NCI-H774 (cell line): ENCODE results near the gene FAIM2.

Source experiments
- DNase-seq: peaks from one replicate; lab custom pipeline; 2025; lab: John Stamatoyannopoulos, UW

Gene FAIM2

DNA sequence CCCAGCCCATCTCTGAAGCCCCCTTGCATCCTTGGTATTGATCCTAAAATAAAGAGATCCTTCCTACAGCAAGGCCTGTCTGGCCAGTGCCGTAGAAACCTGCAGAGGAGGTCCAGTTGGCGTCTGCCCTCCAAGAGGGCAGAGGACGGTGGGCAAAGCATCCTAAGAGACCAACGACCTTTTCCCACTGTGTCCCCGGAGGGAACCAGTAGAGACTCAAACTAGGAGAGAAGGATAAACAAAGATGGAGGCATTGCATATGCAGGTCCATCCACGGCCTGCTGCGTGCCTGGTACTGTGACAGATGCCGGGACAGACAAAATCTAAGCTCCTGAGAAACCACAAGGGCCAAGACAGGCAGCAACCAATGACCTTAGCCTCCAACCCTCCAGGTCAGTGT is 79.3 kb downstream of the FAIM2 start:
- DNase-seq: no peak

DNA sequence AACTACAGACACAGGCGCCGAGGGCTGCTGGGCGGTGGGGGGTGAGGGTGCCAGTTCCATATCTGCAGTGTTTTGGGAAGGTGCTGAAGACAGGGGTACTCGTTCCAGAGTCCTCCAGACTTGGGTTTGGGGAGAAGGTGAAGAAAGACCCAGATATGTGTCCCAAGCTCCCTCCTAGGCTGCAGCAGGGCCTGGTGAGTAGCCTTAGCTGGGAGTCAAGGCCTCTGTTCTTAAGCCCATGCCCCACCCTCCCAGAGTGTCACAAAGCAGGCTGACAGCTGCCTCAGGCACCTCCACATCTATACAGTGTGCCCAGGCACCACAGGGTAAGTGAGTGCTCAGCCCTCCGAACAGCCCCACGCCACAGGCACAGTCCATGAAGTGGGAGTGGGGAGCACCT is 79.7 kb downstream of the FAIM2 start:
- no peak for DNase-seq

DNA sequence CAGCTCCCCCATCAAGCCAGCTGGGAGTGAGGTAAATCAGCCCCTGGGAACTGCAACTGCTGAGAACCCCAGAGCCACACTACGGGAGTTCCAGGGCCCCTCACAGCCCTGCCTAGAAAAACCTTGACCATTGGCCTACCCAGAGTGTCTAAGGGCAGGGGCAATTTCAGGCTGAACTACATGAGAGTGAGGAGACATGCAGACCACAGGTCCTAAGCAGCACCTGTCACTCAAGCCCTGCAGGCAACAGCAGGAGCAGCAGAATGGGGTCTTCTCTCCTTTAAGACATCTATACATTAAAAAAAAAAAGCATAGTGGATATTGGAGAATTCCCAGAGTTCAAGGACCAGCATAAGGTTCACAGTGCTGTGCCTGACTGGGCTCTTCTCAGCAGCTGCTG is 80.3 kb downstream of the FAIM2 start:
- DNase-seq: no peak

DNA sequence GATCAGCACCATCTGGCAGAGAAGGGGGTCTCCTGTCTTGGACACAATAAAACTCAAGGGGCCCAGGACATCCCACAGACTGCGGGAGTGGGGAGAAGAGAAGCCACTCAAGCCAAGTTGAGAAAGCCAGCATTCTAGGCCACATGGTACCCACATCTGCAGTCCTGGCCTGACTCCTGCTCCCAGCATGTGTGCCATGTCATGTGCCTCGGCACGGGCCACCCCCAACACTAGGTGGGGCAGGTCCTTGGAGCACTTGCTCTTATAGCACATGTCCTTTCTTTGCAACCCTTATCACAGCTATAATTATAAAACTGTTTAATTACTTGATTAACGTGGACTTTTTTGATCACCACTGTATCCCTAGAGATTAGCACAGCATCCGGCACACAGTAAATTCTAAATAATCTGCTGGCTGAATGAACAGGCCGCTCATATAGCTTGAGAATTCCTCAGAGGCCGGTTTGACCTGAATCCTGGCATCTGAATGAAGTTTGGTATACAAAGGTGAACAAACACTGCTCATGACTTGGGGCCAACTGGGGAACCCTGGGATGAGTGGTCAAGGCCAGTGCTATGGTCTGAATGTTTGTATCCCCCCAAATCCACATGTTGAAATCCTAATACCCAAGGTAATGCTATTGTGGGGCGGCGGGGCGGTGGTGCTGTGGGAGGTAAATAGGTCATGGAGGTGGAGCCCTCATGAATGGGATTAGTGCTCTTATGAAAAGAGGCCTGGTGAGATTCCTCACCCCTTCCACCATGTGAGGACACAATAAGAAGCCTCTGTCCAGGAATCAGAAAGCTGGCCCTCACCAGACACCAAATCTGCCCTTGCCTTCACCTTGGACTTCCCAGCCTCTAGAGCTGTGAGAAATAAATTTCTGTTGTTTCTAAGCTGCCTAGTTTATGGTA is 82.1 kb downstream of the FAIM2 start:
- no peak for DNase-seq

DNA sequence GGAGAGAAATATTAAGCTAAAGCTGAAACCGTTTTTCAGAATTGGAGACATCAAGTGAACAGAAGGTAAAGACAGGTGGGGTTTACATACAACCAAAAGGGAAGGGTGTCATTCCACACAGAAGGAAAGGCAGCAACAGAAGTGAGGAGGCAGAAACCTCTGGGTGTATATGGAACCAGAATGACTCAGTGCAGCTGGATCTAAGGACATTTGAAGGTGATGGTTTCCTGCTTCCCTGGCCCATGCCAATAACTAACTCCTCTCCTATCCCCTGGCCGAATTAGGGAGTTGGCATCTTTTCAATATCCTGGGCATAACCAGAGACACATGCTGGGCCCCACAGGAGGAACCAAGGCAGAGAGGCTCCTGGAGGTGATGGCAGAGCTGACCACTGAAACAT is 83.9 kb downstream of the FAIM2 start:
- no peak for DNase-seq

DNA sequence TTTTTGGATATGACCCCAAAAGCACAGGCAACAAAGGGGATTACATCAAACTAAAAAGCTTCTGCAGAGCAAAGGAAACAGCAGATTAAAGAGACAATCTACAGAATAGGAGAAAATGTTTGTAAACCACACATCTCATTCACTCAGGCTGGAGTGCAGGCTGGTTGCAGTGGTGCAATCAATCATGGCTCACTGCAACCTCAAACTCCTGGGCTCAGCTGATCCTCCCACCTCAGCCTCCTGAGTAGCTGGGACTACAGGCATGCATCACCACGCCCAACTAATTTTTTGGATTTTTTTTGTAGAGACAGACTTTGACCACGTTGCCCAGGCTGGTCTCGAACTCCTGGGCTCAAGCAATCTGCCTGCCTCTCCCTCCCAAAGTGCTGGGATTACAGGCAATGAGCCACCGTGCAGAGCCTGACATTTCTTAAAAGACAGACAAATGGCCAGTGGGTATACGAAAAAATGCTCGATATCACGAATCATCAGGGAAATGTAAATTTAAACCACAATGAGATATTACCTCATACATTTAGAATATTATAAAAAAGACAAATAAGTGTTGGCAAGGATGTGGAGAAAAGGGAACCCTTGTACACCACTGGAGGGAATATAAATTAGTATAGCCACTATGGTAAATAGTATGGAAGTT is 85.3 kb downstream of the FAIM2 start:
- DNase-seq: no peak
